Right lobe of liver (tissue), 4 donors: Measurements from ENCODE around the gene CSNK2B.

Experiments
- CTCF ChIP-seq, 4 donors: fragments of 200-600 bp in 3 of 4; fragments of 450-650 bp in 1 of 4; IDR thresholded peaks; one replicate each; pipeline versions ENCODE4 v1.5.1 to v1.8.0; 2016 to 2022; ENCODE audit warnings: antibody characterized with exemption in 4 of 4, mild to moderate bottlenecking in 2 of 4
- POLR2A ChIP-seq: fragments of 450-650 bp; IDR thresholded peaks from one replicate; pipeline ENCODE4 v1.6.1; 2017; ENCODE audit warnings: antibody characterized with exemption, mild to moderate bottlenecking
- donor health status: DM: no; HTN: no; CAD: no.
- donor health status: DM: no; HTN: no; CAD: no.
- donor health status: DM: no; HTN: yes; CAD: no.

GRCh38 chr6:31692353-31692752 lies 26.5 kb downstream of the CSNK2B start:
- TF ChIP-seq CTCF (IDR thresholded peaks at IDR 0.05), result no peak
- TF ChIP-seq POLR2A, result no peak
